Caco-2 (cell line): ENCODE measurements around the gene TMEFF2. TPM values are rescaled to one million over a fixed set of nuclear protein-coding genes. Genes with fewer than 3 reads are reported as not detected.

ENCODE experiments used
- BruUV-seq: library from RNA; stranded (reverse); fragments of 400-500 nt; replicated peaks from 2 replicates; lab custom pipeline; 2021; lab: Mats Ljungman, UMichigan
- CTCF ChIA-PET: fragments of 300-600 bp; sonication (Branson Sonifier 250); formaldehyde crosslinking; loops from one replicate; lab custom pipeline; 2022; ENCODE audit warnings: antibody characterized with exemption; lab: Charles Lee
- POLR2A ChIA-PET: fragments of 300-600 bp; sonication (Branson Sonifier 250); formaldehyde crosslinking; loops from one replicate; lab custom pipeline; 2022; ENCODE audit warnings: antibody characterized with exemption; lab: Charles Lee
- DNase-seq, 2 experiments: peaks; one replicate each; pipeline versions ENCODE4 v3.0.0 to v3.0.0-alpha.2; 2020 to 2022
- H3K27me3 ChIP-seq: replicated peaks from 2 replicates; pipeline ENCODE4 v1.6.0; 2011; ENCODE audit warnings: low read length; ENCODE audit not compliant: control insufficient read depth, insufficient read depth
- H3K36me3 ChIP-seq: 2 replicates; pipeline ENCODE4 v1.5.1; 2011; ENCODE audit warnings: low read length; ENCODE audit not compliant: control insufficient read depth, insufficient read depth
- H3K4me1 ChIP-seq: fragments of 250-450 bp; sonication (Bioruptor Pico); 2 replicates; pipeline ENCODE4 v1.5.1; 2020; ENCODE audit warnings: mild to moderate bottlenecking
- H3K4me3 ChIP-seq: 2 replicates; pipeline ENCODE4 v1.5.1; 2011; ENCODE audit warnings: low read depth, mild to moderate bottlenecking, control low read depth, low read length
- H3K9me3 ChIP-seq: fragments of 250-450 bp; sonication (Bioruptor Pico); 2 replicates; pipeline ENCODE4 v1.5.1; 2020; ENCODE audit warnings: mild to moderate bottlenecking, moderate library complexity
- H3K27ac Mint-ChIP-seq: one replicate; pipeline ENCODE4 v1.8.0; 2022; ENCODE audit warnings: mixed read lengths; ENCODE audit not compliant: unreplicated experiment
- H3K27me3 Mint-ChIP-seq: one replicate; pipeline ENCODE4 v1.8.0; 2022; ENCODE audit warnings: mixed read lengths; ENCODE audit not compliant: insufficient read depth, unreplicated experiment
- H3K36me3 Mint-ChIP-seq: one replicate; pipeline ENCODE4 v1.8.0; 2022; ENCODE audit warnings: mild to moderate bottlenecking, mixed read lengths; ENCODE audit not compliant: insufficient read depth, unreplicated experiment
- H3K4me1 Mint-ChIP-seq: one replicate; pipeline ENCODE4 v1.8.0; 2022; ENCODE audit warnings: low read depth, mixed read lengths; ENCODE audit not compliant: unreplicated experiment
- H3K4me3 Mint-ChIP-seq: one replicate; pipeline ENCODE4 v1.8.0; 2022; ENCODE audit warnings: mild to moderate bottlenecking, moderate library complexity, mixed read lengths; ENCODE audit not compliant: unreplicated experiment
- H3K9me3 Mint-ChIP-seq: one replicate; pipeline ENCODE4 v1.8.0; 2022; ENCODE audit warnings: mixed read lengths; ENCODE audit not compliant: unreplicated experiment
- intact Hi-C: fragments of 100-400 bp; cut with micrococcal nuclease; formaldehyde crosslinking; loops from one replicate; pipeline ENCODE4 v1.10.0; 2022; ENCODE audit not compliant: unreplicated experiment
- total RNA-seq: library from RNA; stranded (reverse); gene quantifications from 2 replicates; pipeline ENCODE4 v1.2.3, GENCODE V29; 2022
- TF ChIP-seq, protein P1 (sequence below), 2 experiments: fragments of 200-600 bp in 1 of 2; IDR thresholded peaks; 1 replicate in 1 of 2; 2 replicates in 1 of 2; pipeline versions ENCODE4 v1.5.1 to v1.8.0; 2011 to 2022; ENCODE audit warnings: antibody characterized with exemption in 1 of 2, control low read depth in 1 of 2, inconsistent platforms in 1 of 2, low read depth in 1 of 2, low read length in 1 of 2, mild to moderate bottlenecking in 1 of 2, moderate library complexity in 1 of 2; ENCODE audit not compliant: insufficient read depth in 1 of 2, severe bottlenecking in 1 of 2, unreplicated experiment in 1 of 2

TMEFF2 gene
- total RNA-seq, 1 experiment from 2014 or later = not detected

DNA sequence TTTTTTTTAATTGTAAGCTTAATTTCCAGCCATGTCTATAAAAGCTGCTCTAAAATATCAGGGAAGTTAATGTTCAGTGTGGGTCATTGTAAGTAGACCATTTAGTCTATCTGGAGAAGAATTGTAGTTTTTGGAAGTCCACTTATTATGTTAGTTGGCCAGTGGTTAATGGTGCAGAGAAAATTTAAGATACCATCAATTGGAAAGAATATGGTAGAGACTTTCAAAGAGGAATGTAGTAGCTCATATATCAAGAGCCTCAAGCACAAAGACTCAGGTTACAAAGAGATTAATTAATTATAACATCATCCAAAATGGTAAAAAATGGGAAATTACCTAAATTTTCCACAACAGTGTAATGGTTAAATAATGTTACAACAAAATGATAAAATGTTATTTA lies 220.1 kb downstream of the TMEFF2 start:
- no peaks in the 10 kb centered on the region for H3K36me3 ChIP-seq
- no peak overlapping the region for H3K27ac Mint-ChIP-seq
- POLR2A ChIA-PET = no interaction called here
- H3K27me3 Mint-ChIP-seq = no peaks in the 10 kb centered on the region
- no peaks in the 10 kb centered on the region for H3K27me3 ChIP-seq
- H3K9me3 ChIP-seq = no peaks in the 10 kb centered on the region
- CTCF ChIA-PET = no interaction called here
- no peak overlapping the region for H3K4me3 ChIP-seq
- TF ChIP-seq, protein P1, sequence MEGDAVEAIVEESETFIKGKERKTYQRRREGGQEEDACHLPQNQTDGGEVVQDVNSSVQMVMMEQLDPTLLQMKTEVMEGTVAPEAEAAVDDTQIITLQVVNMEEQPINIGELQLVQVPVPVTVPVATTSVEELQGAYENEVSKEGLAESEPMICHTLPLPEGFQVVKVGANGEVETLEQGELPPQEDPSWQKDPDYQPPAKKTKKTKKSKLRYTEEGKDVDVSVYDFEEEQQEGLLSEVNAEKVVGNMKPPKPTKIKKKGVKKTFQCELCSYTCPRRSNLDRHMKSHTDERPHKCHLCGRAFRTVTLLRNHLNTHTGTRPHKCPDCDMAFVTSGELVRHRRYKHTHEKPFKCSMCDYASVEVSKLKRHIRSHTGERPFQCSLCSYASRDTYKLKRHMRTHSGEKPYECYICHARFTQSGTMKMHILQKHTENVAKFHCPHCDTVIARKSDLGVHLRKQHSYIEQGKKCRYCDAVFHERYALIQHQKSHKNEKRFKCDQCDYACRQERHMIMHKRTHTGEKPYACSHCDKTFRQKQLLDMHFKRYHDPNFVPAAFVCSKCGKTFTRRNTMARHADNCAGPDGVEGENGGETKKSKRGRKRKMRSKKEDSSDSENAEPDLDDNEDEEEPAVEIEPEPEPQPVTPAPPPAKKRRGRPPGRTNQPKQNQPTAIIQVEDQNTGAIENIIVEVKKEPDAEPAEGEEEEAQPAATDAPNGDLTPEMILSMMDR (IDR thresholded peaks at IDR 0.05; ENCODE audit: insufficient read depth in 1 of 2, low read depth in 1 of 2, low read length in 1 of 2, severe bottlenecking in 1 of 2, unreplicated experiment in 1 of 2) = no peak
- no peaks in the 10 kb centered on the region for H3K9me3 Mint-ChIP-seq
- no peak for DNase-seq
- BruUV-seq = no TSS peak
- H3K4me1 ChIP-seq = peaks cover 8% of the 10 kb centered on the region; the same call in 1 of the 2 replicates
- intact Hi-C loops = loop anchor here (5.0 kb wide), 1 partner anchor 107 kb away; no protein-coding TSS in a partner anchor
- no peak overlapping the region for H3K4me3 Mint-ChIP-seq
- peaks cover 6% of the 10 kb centered on the region for H3K4me1 Mint-ChIP-seq
- H3K36me3 Mint-ChIP-seq = no peaks in the 10 kb centered on the region

DNA sequence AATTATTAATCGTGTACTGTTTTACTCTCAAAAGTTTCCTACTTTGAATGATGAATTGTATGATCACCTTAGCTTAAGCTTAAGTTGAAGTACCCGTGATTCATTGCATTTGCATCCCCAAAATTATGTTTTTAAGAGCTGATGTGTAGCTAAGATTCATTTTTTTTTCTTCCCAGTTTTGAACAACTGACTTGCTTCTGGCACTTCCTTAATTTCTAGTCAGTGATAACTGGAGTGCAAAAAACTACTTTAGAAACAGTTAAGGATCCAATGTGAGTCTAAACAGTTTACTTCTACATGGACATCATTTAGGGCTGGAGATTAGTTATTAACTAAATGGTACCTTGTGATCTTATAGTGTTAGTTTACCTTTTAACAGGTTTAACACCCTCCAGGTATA lies 223.9 kb downstream of the TMEFF2 start:
- CTCF ChIA-PET = no interaction called here

DNA sequence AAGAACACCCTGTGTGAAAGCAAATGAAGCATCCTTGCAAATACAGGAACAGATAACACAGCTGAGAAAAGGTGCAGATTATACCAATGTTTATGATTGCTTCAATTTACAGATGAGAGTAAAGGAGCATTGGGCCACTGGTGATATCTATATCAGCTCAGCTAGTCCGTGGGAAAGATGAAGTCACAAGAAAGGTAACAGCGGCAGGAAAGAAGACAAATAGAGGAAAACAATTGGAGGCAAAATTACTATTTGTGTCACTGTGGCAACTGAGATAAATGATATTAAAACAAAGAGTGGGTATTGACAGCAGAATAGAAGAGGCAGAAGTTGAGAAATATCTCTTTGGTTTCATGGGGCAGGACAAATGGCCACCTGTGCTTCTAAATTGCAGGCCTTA lies 226.6 kb downstream of the TMEFF2 start:
- Histone ChIP-seq H3K27me3 (no peaks in the 10 kb centered on the region), H3K4me1 (no peaks in the 10 kb centered on the region), H3K36me3 (no peaks in the 10 kb centered on the region), H3K9me3 (no peaks in the 10 kb centered on the region), H3K4me3 (no peak overlapping the region)
- no TSS peak for BruUV-seq
- Mint-ChIP-seq H3K36me3 (no peaks in the 10 kb centered on the region), H3K4me1 (no peaks in the 10 kb centered on the region), H3K27ac (no peak overlapping the region), H3K27me3 (peaks cover 12% of the 10 kb centered on the region), H3K9me3 (no peaks in the 10 kb centered on the region), H3K4me3 (no peak overlapping the region)
- ChIA-PET POLR2A (no interaction called here), CTCF (no interaction called here)
- intact Hi-C loops = no loop called here
- TF ChIP-seq, protein P1 (IDR thresholded peaks at IDR 0.05; ENCODE audit: insufficient read depth in 1 of 2, low read depth in 1 of 2, low read length in 1 of 2, severe bottlenecking in 1 of 2, unreplicated experiment in 1 of 2) = no peak
- no peak for DNase-seq

More for the DNA sequence above, 223.9 kb downstream of the TMEFF2 start:
- Mint-ChIP-seq H3K4me1 (no peaks in the 10 kb centered on the region), H3K27ac (no peak overlapping the region), H3K9me3 (no peaks in the 10 kb centered on the region), H3K27me3 (no peaks in the 10 kb centered on the region), H3K36me3 (no peaks in the 10 kb centered on the region), H3K4me3 (no peak overlapping the region)
- intact Hi-C loops = no loop called here
- BruUV-seq = no TSS peak
- Histone ChIP-seq H3K4me1 (peaks cover 6% of the 10 kb centered on the region; the same call in 1 of the 2 replicates), H3K4me3 (no peak overlapping the region), H3K27me3 (no peaks in the 10 kb centered on the region), H3K9me3 (no peaks in the 10 kb centered on the region), H3K36me3 (no peaks in the 10 kb centered on the region)
- DNase-seq = no peak
- TF ChIP-seq, protein P1 (IDR thresholded peaks at IDR 0.05; ENCODE audit: insufficient read depth in 1 of 2, low read depth in 1 of 2, low read length in 1 of 2, severe bottlenecking in 1 of 2, unreplicated experiment in 1 of 2) = no peak
- POLR2A ChIA-PET = no interaction called here
